GM23338 (cell line): ENCODE results near the gene TIMM44. TPM values are rescaled to one million over a fixed set of nuclear protein-coding genes. Genes with fewer than 3 reads are reported as not detected.

Experiments
- ATAC-seq: fragments of 200-7000 bp; cut with Tn5 transposase; 3 replicates; pipeline ENCODE4 v1.9.1; 2020
- DNase-seq: peaks from one replicate; pipeline ENCODE4 v3.0.0-alpha.2; 2015; ENCODE audit warnings: low spot score
- H2AFZ ChIP-seq: fragments of 200-600 bp; sonication (generic); 2 replicates; pipeline ENCODE4 v1.8.0; 2016; ENCODE audit warnings: antibody characterized with exemption, mild to moderate bottlenecking, moderate library complexity
- H3F3A ChIP-seq: fragments of 200-600 bp; sonication (generic); replicated peaks from 2 replicates; pipeline ENCODE4 v1.8.0; 2017; ENCODE audit warnings: antibody characterized with exemption, mixed run types, low read depth
- H3K27ac ChIP-seq: fragments of 200-600 bp; sonication (generic); 2 replicates; pipeline ENCODE4 v1.6.1; 2016; ENCODE audit warnings: low read depth
- H3K27me3 ChIP-seq: fragments of 200-600 bp; sonication (generic); 2 replicates; pipeline ENCODE4 v1.8.0; 2016; ENCODE audit warnings: mild to moderate bottlenecking, mixed run types, moderate library complexity; ENCODE audit not compliant: insufficient read depth
- H3K36me3 ChIP-seq: fragments of 200-600 bp; sonication (generic); 2 replicates; pipeline ENCODE4 v1.8.0; 2016; ENCODE audit warnings: mild to moderate bottlenecking; ENCODE audit not compliant: insufficient read depth
- H3K4me1 ChIP-seq: fragments of 200-600 bp; sonication (generic); 2 replicates; pipeline ENCODE4 v1.8.0; 2016; ENCODE audit warnings: mild to moderate bottlenecking, moderate library complexity; ENCODE audit not compliant: insufficient read depth
- H3K4me2 ChIP-seq: fragments of 200-600 bp; sonication (generic); 2 replicates; pipeline ENCODE4 v1.7.1; 2017; ENCODE audit warnings: mixed run types
- H3K4me3 ChIP-seq: fragments of 200-600 bp; sonication (generic); 2 replicates; pipeline ENCODE4 v1.6.1; 2016; ENCODE audit warnings: mixed run types
- H3K79me2 ChIP-seq: fragments of 200-600 bp; sonication (generic); replicated peaks from 2 replicates; pipeline ENCODE4 v1.8.0; 2017; ENCODE audit warnings: mild to moderate bottlenecking; ENCODE audit not compliant: insufficient read depth
- H3K9me2 ChIP-seq: fragments of 200-600 bp; sonication (generic); 2 replicates; pipeline ENCODE4 v1.8.0; 2017; ENCODE audit not compliant: insufficient read depth
- H4K20me1 ChIP-seq: fragments of 200-600 bp; sonication (generic); replicated peaks from 2 replicates; pipeline ENCODE4 v1.8.0; 2017; ENCODE audit warnings: mild to moderate bottlenecking; ENCODE audit not compliant: insufficient read depth
- H3K27ac Mint-ChIP-seq: 2 replicates; pipeline ENCODE4 v1.8.0; 2020; ENCODE audit warnings: inconsistent platforms, mild to moderate bottlenecking, moderate library complexity, mixed read lengths
- H3K27me3 Mint-ChIP-seq: 3 replicates; pipeline ENCODE4 v1.8.0; 2022; ENCODE audit warnings: low read depth, mild to moderate bottlenecking, moderate library complexity, mixed read lengths, inconsistent platforms; ENCODE audit not compliant: insufficient read depth, poor library complexity
- H3K36me3 Mint-ChIP-seq: 3 replicates; pipeline ENCODE4 v1.8.0; 2021; ENCODE audit warnings: low read depth, mild to moderate bottlenecking, inconsistent platforms, moderate library complexity, mixed read lengths
- H3K4me1 Mint-ChIP-seq: 3 replicates; pipeline ENCODE4 v1.8.0; 2020; ENCODE audit warnings: mild to moderate bottlenecking, inconsistent platforms, mixed read lengths
- H3K4me3 Mint-ChIP-seq: 3 replicates; pipeline ENCODE4 v1.8.0; 2021; ENCODE audit warnings: moderate library complexity, mild to moderate bottlenecking, inconsistent platforms, mixed read lengths
- H3K9me3 Mint-ChIP-seq: 3 replicates; pipeline ENCODE4 v1.8.0; 2020; ENCODE audit warnings: moderate library complexity, mild to moderate bottlenecking, inconsistent platforms, mixed read lengths
- CREB1 ChIP-seq: fragments of 250-450 bp; sonication (Bioruptor Pico); IDR thresholded peaks from 2 replicates; pipeline ENCODE4 v1.5.0; 2020; ENCODE audit warnings: low read depth, mild to moderate bottlenecking, moderate library complexity
- CTCF ChIP-seq, 2 experiments: fragments of 200-600 bp in 1 of 2; sonication (generic) in 1 of 2; conservative IDR thresholded peaks; 2 replicates each; pipeline versions ENCODE4 v1.5.1 to v1.6.1; 2016 to 2017; ENCODE audit warnings: antibody characterized with exemption in 2 of 2, low read depth in 2 of 2, mild to moderate bottlenecking in 2 of 2, moderate library complexity in 1 of 2
- ETS1 ChIP-seq: IDR thresholded peaks from 2 replicates; pipeline ENCODE4 v1.6.1; 2016; ENCODE audit warnings: antibody characterized with exemption
- EZH2phosphoT487 ChIP-seq: fragments of 200-600 bp; sonication (generic); IDR thresholded peaks from one replicate; pipeline ENCODE4 v1.8.1; 2018; ENCODE audit warnings: antibody characterized with exemption; ENCODE audit not compliant: unreplicated experiment
- JUNB ChIP-seq: IDR thresholded peaks from one replicate; pipeline ENCODE4 v1.6.1; 2016; ENCODE audit warnings: antibody characterized with exemption; ENCODE audit not compliant: unreplicated experiment
- NANOG ChIP-seq: IDR thresholded peaks from 2 replicates; pipeline ENCODE4 v1.6.1; 2016; ENCODE audit warnings: antibody characterized with exemption, borderline replicate concordance
- POLR2AphosphoS5 ChIP-seq: IDR thresholded peaks from 2 replicates; pipeline ENCODE4 v1.6.1; 2016; ENCODE audit warnings: antibody characterized with exemption, low read depth
- REST ChIP-seq: IDR thresholded peaks from one replicate; pipeline ENCODE4 v1.6.1; 2018; ENCODE audit warnings: antibody characterized with exemption; ENCODE audit not compliant: unreplicated experiment
- ZNF114 ChIP-seq: fragments of 250-450 bp; sonication (Bioruptor Pico); IDR thresholded peaks from 2 replicates; pipeline ENCODE4 v1.5.0; 2020; ENCODE audit warnings: mild to moderate bottlenecking, moderate library complexity
- ZNF331 ChIP-seq: fragments of 250-450 bp; sonication (Bioruptor Pico); IDR thresholded peaks from 2 replicates; pipeline ENCODE4 v1.5.0; 2020; ENCODE audit warnings: low read depth, mild to moderate bottlenecking, moderate library complexity
- ZNF462 ChIP-seq: fragments of 250-450 bp; sonication (Bioruptor Pico); IDR thresholded peaks from 2 replicates; pipeline ENCODE4 v1.5.0; 2020; ENCODE audit warnings: mild to moderate bottlenecking, moderate library complexity
- polyA plus RNA-seq: library from polyadenylated mRNA; unstranded; fragments of >200 nt; fragmentation: Nextera tagmentation; extraction: Ambion mirVana; gene quantifications from 2 replicates; pipeline ENCODE4 v1.2.1, GENCODE V29; 2016
- total RNA-seq: library from RNA; depleted of rRNA; stranded (reverse); fragments of >200 nt; shearing (Covaris generic); gene quantifications from 2 replicates; pipeline ENCODE4 v1.2.3, GENCODE V29; 2014

TIMM44 gene
- total and polyA plus RNA-seq, 2 experiments from 2014 or later: 125 to 128 TPM

- no peaks in the 10 kb centered on the region for H3K4me1 ChIP-seq
- no peak overlapping the region for H2AFZ ChIP-seq
- no peaks in the 10 kb centered on the region for H3K9me2 ChIP-seq
- H3K36me3 ChIP-seq: peaks cover 16% of the 10 kb centered on the region
- H3K79me2 ChIP-seq: peaks cover 53% of the 10 kb centered on the region
- H3K9me3 Mint-ChIP-seq: no peaks in the 10 kb centered on the region
- H3F3A ChIP-seq: peaks cover 6% of the 10 kb centered on the region; the same call in 1 of the 2 replicates
- H3K27me3 ChIP-seq: no peaks in the 10 kb centered on the region
- H4K20me1 ChIP-seq: peaks cover 33% of the 10 kb centered on the region
- H3K4me3 ChIP-seq: no peak overlapping the region
- no peak overlapping the region for H3K27ac Mint-ChIP-seq
- TF ChIP-seq ETS1 (no peak), CREB1 (CRISPR knock-in tag) (no peak), CTCF (conservative IDR thresholded peaks at IDR 0.05; ENCODE audit: low read depth in 2 of 2) (no peak), ZNF114 (CRISPR knock-in tag) (no peak), EZH2phosphoT487 (no peak), JUNB (no peak), NANOG (no peak), POLR2AphosphoS5 (no peak), ZNF462 (no peak), REST (no peak), ZNF331 (CRISPR knock-in tag) (no peak)
- no peak overlapping the region for H3K27ac ChIP-seq
- ATAC-seq (no peak), DNase-seq (no peak)
- H3K36me3 Mint-ChIP-seq: peaks cover 69% of the 10 kb centered on the region
- H3K4me2 ChIP-seq: no peak overlapping the region
- H3K4me3 Mint-ChIP-seq: no peak overlapping the region
- H3K27me3 Mint-ChIP-seq: peaks cover 3% of the 10 kb centered on the region
- H3K4me1 Mint-ChIP-seq: no peaks in the 10 kb centered on the region; the same call in 2 of the 3 replicates
Observed at GRCh38 chr19:7982651-7983099, 39.2 kb upstream of the TIMM44 start.
